Testis (tissue), 2 donors: Measurements from ENCODE around the gene KCNQ5.

Experiments
- CTCF ChIP-seq, 3 experiments: fragments of 450-650 bp in 2 of 3; fragments of 200-600 bp in 1 of 3; sonication (generic) in 1 of 3; IDR thresholded peaks; one replicate each; pipeline ENCODE4 v1.5.1; 2016 to 2019; ENCODE audit warnings: antibody characterized with exemption in 3 of 3, mild to moderate bottlenecking in 2 of 3, moderate library complexity in 1 of 3
- POLR2A ChIP-seq: fragments of 450-650 bp; IDR thresholded peaks from one replicate; pipeline ENCODE4 v1.6.1; 2017; ENCODE audit warnings: antibody characterized with exemption, mild to moderate bottlenecking, moderate library complexity

DNA sequence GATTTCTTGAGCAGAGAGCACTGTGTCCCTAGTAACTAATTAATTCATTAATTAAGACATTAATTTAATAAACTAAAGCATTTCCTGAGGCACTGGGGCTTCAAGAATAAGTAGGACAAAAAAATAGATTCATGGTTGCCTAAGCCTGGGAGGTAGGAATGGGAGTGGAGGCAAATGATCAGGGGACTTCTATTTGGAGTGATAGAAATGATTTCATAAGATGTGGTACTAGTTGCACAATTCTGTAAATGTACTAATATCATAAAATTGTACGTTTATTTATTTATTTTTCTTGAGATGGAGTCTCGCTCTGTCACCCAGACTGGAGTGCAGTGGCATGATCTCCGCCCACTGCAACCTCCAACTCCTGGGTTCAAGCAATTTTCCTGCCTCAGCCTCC, 316.2 kb downstream of the KCNQ5 start:
- no peak for TF ChIP-seq CTCF (IDR thresholded peaks at IDR 0.05)
- no peak for TF ChIP-seq POLR2A
